Panc1 (cell line): ENCODE measurements around the gene MNT. TPM values are rescaled to one million over a fixed set of nuclear protein-coding genes. Genes with fewer than 3 reads are reported as not detected.

Experiments
- ATAC-seq: fragments of 200-7000 bp; cut with Tn5 transposase; 2 replicates; pipeline ENCODE4 v1.9.1; 2020; ENCODE audit warnings: mild to moderate bottlenecking, moderate library complexity
- BruUV-seq: library from RNA; stranded (reverse); fragments of 400-500 nt; replicated peaks from 2 replicates; lab custom pipeline; 2021; lab: Mats Ljungman, UMichigan
- CTCF ChIA-PET: fragments of 300-600 bp; sonication (Branson Sonifier 250); formaldehyde crosslinking; loops from one replicate; lab custom pipeline; 2022; ENCODE audit warnings: antibody characterized with exemption; lab: Charles Lee
- POLR2A ChIA-PET: fragments of 300-600 bp; sonication (Branson Sonifier 250); formaldehyde crosslinking; loops from one replicate; lab custom pipeline; 2022; ENCODE audit warnings: antibody characterized with exemption; lab: Charles Lee
- DNase-seq: peaks from one replicate; pipeline ENCODE4 v3.0.0-alpha.2; 2010; ENCODE audit warnings: low read depth, low spot score
- H3K27ac ChIP-seq: 2 replicates; pipeline ENCODE4 v1.5.1; 2011; ENCODE audit warnings: mild to moderate bottlenecking, low read length, inconsistent platforms
- H3K27me3 ChIP-seq: fragments of 200-500 bp; sonication (Bioruptor generic); 2 replicates; pipeline ENCODE4 v1.6.0; 2014; ENCODE audit warnings: low read length, inconsistent platforms; ENCODE audit not compliant: control insufficient read depth, insufficient read depth
- H3K36me3 ChIP-seq: fragments of 200-500 bp; sonication (Bioruptor generic); 2 replicates; pipeline ENCODE4 v1.5.1; 2014; ENCODE audit warnings: inconsistent platforms, mild to moderate bottlenecking, low read length, moderate library complexity; ENCODE audit not compliant: control insufficient read depth, insufficient read depth
- H3K4me1 ChIP-seq: 2 replicates; pipeline ENCODE4 v1.5.1; 2011; ENCODE audit warnings: inconsistent platforms, mild to moderate bottlenecking, low read length, moderate library complexity; ENCODE audit not compliant: control insufficient read depth, insufficient read depth
- H3K4me3 ChIP-seq, 2 experiments: 2 replicates each; pipeline ENCODE4 v1.5.1; 2011 to 2012; ENCODE audit warnings: low read depth in 2 of 2, low read length in 2 of 2, mild to moderate bottlenecking in 2 of 2, inconsistent platforms in 1 of 2, moderate library complexity in 1 of 2
- H3K9me3 ChIP-seq: fragments of 200-500 bp; sonication (Bioruptor generic); 2 replicates; pipeline ENCODE4 v1.5.1; 2014; ENCODE audit warnings: low read depth, mild to moderate bottlenecking, inconsistent platforms, low read length, moderate library complexity; ENCODE audit not compliant: control insufficient read depth, insufficient read depth
- CTCF ChIP-seq: fragments of 450-650 bp; IDR thresholded peaks from 2 replicates; pipeline ENCODE4 v1.5.1; 2017; ENCODE audit warnings: mild to moderate bottlenecking
- POLR2AphosphoS5 ChIP-seq: IDR thresholded peaks from 2 replicates; pipeline ENCODE4 v1.6.1; 2012; ENCODE audit warnings: mild to moderate bottlenecking, low read depth, low read length, moderate library complexity
- SIN3A ChIP-seq: IDR thresholded peaks from 2 replicates; pipeline ENCODE4 v1.6.1; 2012; ENCODE audit warnings: low read depth, mild to moderate bottlenecking, low read length, moderate library complexity, borderline replicate concordance; ENCODE audit not compliant: insufficient read depth
- TCF7L2 ChIP-seq: IDR thresholded peaks from 2 replicates; pipeline ENCODE4 v1.6.1; 2011; ENCODE audit warnings: mild to moderate bottlenecking, low read depth, low read length, inconsistent platforms
- in situ Hi-C: cut with HindIII; loops from 2 replicates; pipeline ENCODE4 v1.10.0; 2016; ENCODE audit warnings: low sequenced_read_pairs, low pct_unique_long_range_greater_than_20kb
- intact Hi-C: fragments of 100-400 bp; cut with micrococcal nuclease; formaldehyde crosslinking; loops from one replicate; pipeline ENCODE4 v1.10.0; 2022; ENCODE audit not compliant: unreplicated experiment
- total RNA-seq: library from RNA; stranded (reverse); gene quantifications from one replicate; pipeline ENCODE4 v1.2.1, GENCODE V29; 2021; ENCODE audit not compliant: unreplicated experiment
- TF ChIP-seq, protein P1 (sequence below), 2 experiments: IDR thresholded peaks; 2 replicates each; pipeline ENCODE4 v1.6.1; 2011 to 2012; ENCODE audit warnings: low read depth in 2 of 2, control low read depth in 1 of 2, low read length in 1 of 2, mild to moderate bottlenecking in 1 of 2, moderate library complexity in 1 of 2; ENCODE audit not compliant: insufficient read depth in 1 of 2

Gene MNT
- total RNA-seq, 1 experiment from 2014 or later: 31.8 TPM

DNA sequence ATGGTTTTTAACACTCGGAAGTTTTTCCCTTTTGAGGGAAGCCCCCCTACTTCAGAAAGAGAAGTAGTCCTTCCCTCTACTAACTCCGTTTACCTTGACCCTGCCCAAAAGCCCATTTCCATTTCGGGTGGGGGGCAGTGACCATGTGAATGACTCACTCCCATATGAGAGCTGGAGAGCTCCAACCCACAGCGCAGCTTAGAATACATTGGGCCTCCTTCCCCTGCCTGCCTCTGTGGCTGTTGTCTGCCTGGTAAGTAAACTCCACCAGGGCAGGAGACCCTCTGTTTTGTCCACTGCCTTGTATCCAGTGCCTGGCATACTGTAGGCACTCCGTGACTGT lies 62.6 kb downstream of the MNT start:
- peak overlapping the region; percentile 69 to 99 for H3K4me3 ChIP-seq
- intact Hi-C loops (no loop called here), in situ Hi-C loops (no loop called here)
- no peak for TF ChIP-seq CTCF
- no peak for TF ChIP-seq SIN3A
- no peak for TF ChIP-seq POLR2AphosphoS5
- TF ChIP-seq, protein P1, sequence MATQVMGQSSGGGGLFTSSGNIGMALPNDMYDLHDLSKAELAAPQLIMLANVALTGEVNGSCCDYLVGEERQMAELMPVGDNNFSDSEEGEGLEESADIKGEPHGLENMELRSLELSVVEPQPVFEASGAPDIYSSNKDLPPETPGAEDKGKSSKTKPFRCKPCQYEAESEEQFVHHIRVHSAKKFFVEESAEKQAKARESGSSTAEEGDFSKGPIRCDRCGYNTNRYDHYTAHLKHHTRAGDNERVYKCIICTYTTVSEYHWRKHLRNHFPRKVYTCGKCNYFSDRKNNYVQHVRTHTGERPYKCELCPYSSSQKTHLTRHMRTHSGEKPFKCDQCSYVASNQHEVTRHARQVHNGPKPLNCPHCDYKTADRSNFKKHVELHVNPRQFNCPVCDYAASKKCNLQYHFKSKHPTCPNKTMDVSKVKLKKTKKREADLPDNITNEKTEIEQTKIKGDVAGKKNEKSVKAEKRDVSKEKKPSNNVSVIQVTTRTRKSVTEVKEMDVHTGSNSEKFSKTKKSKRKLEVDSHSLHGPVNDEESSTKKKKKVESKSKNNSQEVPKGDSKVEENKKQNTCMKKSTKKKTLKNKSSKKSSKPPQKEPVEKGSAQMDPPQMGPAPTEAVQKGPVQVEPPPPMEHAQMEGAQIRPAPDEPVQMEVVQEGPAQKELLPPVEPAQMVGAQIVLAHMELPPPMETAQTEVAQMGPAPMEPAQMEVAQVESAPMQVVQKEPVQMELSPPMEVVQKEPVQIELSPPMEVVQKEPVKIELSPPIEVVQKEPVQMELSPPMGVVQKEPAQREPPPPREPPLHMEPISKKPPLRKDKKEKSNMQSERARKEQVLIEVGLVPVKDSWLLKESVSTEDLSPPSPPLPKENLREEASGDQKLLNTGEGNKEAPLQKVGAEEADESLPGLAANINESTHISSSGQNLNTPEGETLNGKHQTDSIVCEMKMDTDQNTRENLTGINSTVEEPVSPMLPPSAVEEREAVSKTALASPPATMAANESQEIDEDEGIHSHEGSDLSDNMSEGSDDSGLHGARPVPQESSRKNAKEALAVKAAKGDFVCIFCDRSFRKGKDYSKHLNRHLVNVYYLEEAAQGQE (IDR thresholded peaks at IDR 0.05; ENCODE audit: insufficient read depth in 1 of 2, low read depth in 2 of 2, low read length in 1 of 2): no peak
- no peak for TF ChIP-seq TCF7L2
- ChIA-PET CTCF (no interaction called here), POLR2A (no interaction called here)
- peak overlapping the region; percentile 71 for H3K27ac ChIP-seq
- no TSS peak for BruUV-seq
- H3K4me1 ChIP-seq: peaks cover 16% of the 10 kb centered on the region
- no peaks in the 10 kb centered on the region for H3K9me3 ChIP-seq
- ATAC-seq (no peak), DNase-seq (no peak)
- H3K36me3 ChIP-seq: peaks cover 22% of the 10 kb centered on the region
- H3K27me3 ChIP-seq: no peaks in the 10 kb centered on the region

DNA sequence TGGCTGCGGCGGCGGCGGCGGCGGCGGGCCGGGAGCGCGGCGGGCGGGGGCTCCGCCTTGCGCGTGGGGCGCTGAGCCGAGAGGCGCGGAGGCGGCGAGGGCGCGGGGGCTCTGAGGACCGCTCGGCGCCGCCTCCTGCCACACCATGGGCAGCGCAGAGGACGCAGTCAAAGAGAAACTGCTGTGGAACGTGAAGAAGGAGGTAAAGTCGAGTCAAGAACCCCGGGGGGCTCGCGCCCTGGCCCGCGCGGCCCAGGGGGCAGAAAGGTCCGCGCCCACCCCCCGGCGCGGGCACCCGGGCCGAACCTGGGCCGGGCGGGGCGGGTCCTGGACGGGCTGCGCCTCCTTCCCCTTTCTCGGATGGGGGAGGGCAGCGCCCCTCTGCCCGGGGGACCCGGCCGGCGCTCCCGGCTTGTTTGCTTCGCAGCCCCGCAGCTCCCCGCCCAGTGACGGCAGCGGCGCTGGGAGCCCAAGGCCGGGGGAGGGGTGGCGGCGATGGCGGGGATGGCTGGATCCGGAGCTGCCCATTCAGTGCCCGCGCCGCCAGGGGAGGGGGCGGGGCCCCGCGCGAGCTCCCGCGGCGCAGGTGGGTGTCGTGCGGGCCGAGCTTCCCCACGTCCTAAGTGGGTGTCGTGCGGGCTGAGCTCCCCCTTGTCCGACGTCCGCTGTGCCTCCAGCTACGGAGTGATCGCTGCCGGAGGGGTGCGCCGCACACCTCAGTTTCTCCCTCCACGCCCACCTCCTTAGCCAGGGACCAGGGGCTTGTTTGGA lies 63.1 kb downstream of the MNT start:
- DNase-seq: no peak
- POLR2A ChIA-PET: no interaction called here
- no peaks in the 10 kb centered on the region for H3K27me3 ChIP-seq
- in situ Hi-C loops (no loop called here), intact Hi-C loops (no loop called here)
- ATAC-seq: peak; percentile 75
- peak overlapping the region; percentile 69 to 99 for H3K4me3 ChIP-seq
- TF ChIP-seq SIN3A: peak; percentile 52; the same call in 1 of the 2 replicates
- no peak for TF ChIP-seq POLR2AphosphoS5
- BruUV-seq: no TSS peak
- peaks cover 16% of the 10 kb centered on the region for H3K4me1 ChIP-seq
- peak overlapping the region; percentile 71 for H3K27ac ChIP-seq
- H3K9me3 ChIP-seq: no peaks in the 10 kb centered on the region
- CTCF ChIA-PET: no interaction called here
- peaks cover 26% of the 10 kb centered on the region for H3K36me3 ChIP-seq
